GM12801 (cell line): ENCODE results near the gene DGKE.

Experiments
- TF ChIP-seq, protein P1 (sequence below): IDR thresholded peaks from one replicate; pipeline ENCODE4 v1.5.1; 2011; ENCODE audit warnings: control low read depth; ENCODE audit not compliant: insufficient read length; ENCODE audit errors: extremely low read depth

DGKE gene

GRCh38 chr17:56918916-56919315 lies 85.0 kb downstream of the DGKE start:
- TF ChIP-seq, protein P1, sequence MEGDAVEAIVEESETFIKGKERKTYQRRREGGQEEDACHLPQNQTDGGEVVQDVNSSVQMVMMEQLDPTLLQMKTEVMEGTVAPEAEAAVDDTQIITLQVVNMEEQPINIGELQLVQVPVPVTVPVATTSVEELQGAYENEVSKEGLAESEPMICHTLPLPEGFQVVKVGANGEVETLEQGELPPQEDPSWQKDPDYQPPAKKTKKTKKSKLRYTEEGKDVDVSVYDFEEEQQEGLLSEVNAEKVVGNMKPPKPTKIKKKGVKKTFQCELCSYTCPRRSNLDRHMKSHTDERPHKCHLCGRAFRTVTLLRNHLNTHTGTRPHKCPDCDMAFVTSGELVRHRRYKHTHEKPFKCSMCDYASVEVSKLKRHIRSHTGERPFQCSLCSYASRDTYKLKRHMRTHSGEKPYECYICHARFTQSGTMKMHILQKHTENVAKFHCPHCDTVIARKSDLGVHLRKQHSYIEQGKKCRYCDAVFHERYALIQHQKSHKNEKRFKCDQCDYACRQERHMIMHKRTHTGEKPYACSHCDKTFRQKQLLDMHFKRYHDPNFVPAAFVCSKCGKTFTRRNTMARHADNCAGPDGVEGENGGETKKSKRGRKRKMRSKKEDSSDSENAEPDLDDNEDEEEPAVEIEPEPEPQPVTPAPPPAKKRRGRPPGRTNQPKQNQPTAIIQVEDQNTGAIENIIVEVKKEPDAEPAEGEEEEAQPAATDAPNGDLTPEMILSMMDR, result no peak
